SK-N-SH treated with all-trans-retinoic acid at 6 μM for 48 hours (cell line): Measurements from ENCODE around the gene ABCF3.

ENCODE experiments used
- ATAC-seq: fragments of 200-7000 bp; cut with Tn5 transposase; 3 replicates; pipeline ENCODE4 v1.9.1; 2020; ENCODE audit warnings: mild to moderate bottlenecking, moderate library complexity
- ARNTL ChIP-seq: fragments of 450-650 bp; formaldehyde crosslinking; IDR thresholded peaks from 2 replicates; pipeline ENCODE4 v1.5.0; 2020; ENCODE audit warnings: low read depth, mild to moderate bottlenecking, moderate library complexity, borderline replicate concordance
- BACH2 ChIP-seq: fragments of 250-450 bp; sonication (Bioruptor Pico); IDR thresholded peaks from 2 replicates; pipeline ENCODE4 v1.9.0; 2021; ENCODE audit warnings: mild to moderate bottlenecking, borderline replicate concordance
- CREB5 ChIP-seq: fragments of 250-450 bp; sonication (Bioruptor Pico); IDR thresholded peaks from 2 replicates; pipeline ENCODE4 v1.5.1; 2020; ENCODE audit warnings: low read depth, mild to moderate bottlenecking, moderate library complexity
- CSDC2 ChIP-seq: fragments of 250-450 bp; sonication (Bioruptor Pico); IDR thresholded peaks from 2 replicates; pipeline ENCODE4 v1.5.0; 2020; ENCODE audit warnings: mild to moderate bottlenecking, moderate library complexity
- ESRRG ChIP-seq: fragments of 250-450 bp; sonication (Bioruptor Pico); IDR thresholded peaks from 2 replicates; pipeline ENCODE4 v1.6.1; 2021; ENCODE audit warnings: mild to moderate bottlenecking
- GLIS3 ChIP-seq: fragments of 250-450 bp; sonication (Bioruptor Pico); IDR thresholded peaks from 2 replicates; pipeline ENCODE4 v1.5.0; 2020; ENCODE audit warnings: mild to moderate bottlenecking, moderate library complexity
- ISL1 ChIP-seq: fragments of 250-450 bp; sonication (Bioruptor Pico); IDR thresholded peaks from 2 replicates; pipeline ENCODE4 v2.1.2; 2022; ENCODE audit warnings: mild to moderate bottlenecking, moderate library complexity
- PATZ1 ChIP-seq: fragments of 250-450 bp; sonication (Bioruptor Pico); IDR thresholded peaks from 2 replicates; pipeline ENCODE4 v1.8.0; 2020; ENCODE audit warnings: mild to moderate bottlenecking, moderate library complexity, borderline replicate concordance
- POU6F1 ChIP-seq: fragments of 250-450 bp; sonication (Bioruptor Pico); IDR thresholded peaks from 2 replicates; pipeline ENCODE4 v1.8.0; 2021; ENCODE audit warnings: low read depth, mild to moderate bottlenecking, moderate library complexity, borderline replicate concordance
- PPARA ChIP-seq: fragments of 250-450 bp; sonication (Bioruptor Pico); IDR thresholded peaks from 2 replicates; pipeline ENCODE4 v1.5.0; 2020; ENCODE audit warnings: mild to moderate bottlenecking, borderline replicate concordance
- RARB ChIP-seq: fragments of 250-450 bp; sonication (Bioruptor Pico); IDR thresholded peaks from 2 replicates; pipeline ENCODE4 v1.8.0; 2021; ENCODE audit warnings: mild to moderate bottlenecking, moderate library complexity
- SNAI2 ChIP-seq: fragments of 250-450 bp; sonication (Bioruptor Pico); IDR thresholded peaks from 2 replicates; pipeline ENCODE4 v1.5.0; 2020; ENCODE audit warnings: mild to moderate bottlenecking, moderate library complexity
- TCF4 ChIP-seq: fragments of 250-450 bp; sonication (Bioruptor Pico); IDR thresholded peaks from 2 replicates; pipeline ENCODE4 v1.8.0; 2021; ENCODE audit warnings: mild to moderate bottlenecking, moderate library complexity, borderline replicate concordance
- TOX ChIP-seq: fragments of 250-450 bp; sonication (Bioruptor Pico); IDR thresholded peaks from 2 replicates; pipeline ENCODE4 v1.8.0; 2021; ENCODE audit warnings: mild to moderate bottlenecking, moderate library complexity, borderline replicate concordance
- ZC3H10 ChIP-seq: fragments of 250-450 bp; sonication (Bioruptor Pico); IDR thresholded peaks from 2 replicates; pipeline ENCODE4 v1.5.1; 2021; ENCODE audit warnings: mild to moderate bottlenecking, moderate library complexity
- ZFP3 ChIP-seq: fragments of 250-450 bp; sonication (Bioruptor Pico); IDR thresholded peaks from 2 replicates; pipeline ENCODE4 v1.5.0; 2020; ENCODE audit warnings: mild to moderate bottlenecking, moderate library complexity
- ZFP30 ChIP-seq: fragments of 450-650 bp; formaldehyde crosslinking; IDR thresholded peaks from 2 replicates; pipeline ENCODE4 v1.5.0; 2022; ENCODE audit warnings: mild to moderate bottlenecking, moderate library complexity
- ZNF565 ChIP-seq: fragments of 450-650 bp; formaldehyde crosslinking; conservative IDR thresholded peaks from 2 replicates; pipeline ENCODE4 v1.5.0; 2020; ENCODE audit warnings: low read depth, mild to moderate bottlenecking, moderate library complexity
- ZNF70 ChIP-seq: fragments of 450-650 bp; formaldehyde crosslinking; IDR thresholded peaks from 2 replicates; pipeline ENCODE4 v1.5.0; 2020; ENCODE audit warnings: mild to moderate bottlenecking, moderate library complexity
- ZNF8 ChIP-seq: fragments of 450-650 bp; formaldehyde crosslinking; IDR thresholded peaks from 2 replicates; pipeline ENCODE4 v1.5.0; 2020; ENCODE audit warnings: mild to moderate bottlenecking, moderate library complexity
- TF ChIP-seq, protein P1 (sequence below): fragments of 250-450 bp; sonication (Bioruptor Pico); IDR thresholded peaks from 2 replicates; pipeline ENCODE4 v1.5.0; 2020; ENCODE audit warnings: mild to moderate bottlenecking, moderate library complexity

The ABCF3 gene

DNA sequence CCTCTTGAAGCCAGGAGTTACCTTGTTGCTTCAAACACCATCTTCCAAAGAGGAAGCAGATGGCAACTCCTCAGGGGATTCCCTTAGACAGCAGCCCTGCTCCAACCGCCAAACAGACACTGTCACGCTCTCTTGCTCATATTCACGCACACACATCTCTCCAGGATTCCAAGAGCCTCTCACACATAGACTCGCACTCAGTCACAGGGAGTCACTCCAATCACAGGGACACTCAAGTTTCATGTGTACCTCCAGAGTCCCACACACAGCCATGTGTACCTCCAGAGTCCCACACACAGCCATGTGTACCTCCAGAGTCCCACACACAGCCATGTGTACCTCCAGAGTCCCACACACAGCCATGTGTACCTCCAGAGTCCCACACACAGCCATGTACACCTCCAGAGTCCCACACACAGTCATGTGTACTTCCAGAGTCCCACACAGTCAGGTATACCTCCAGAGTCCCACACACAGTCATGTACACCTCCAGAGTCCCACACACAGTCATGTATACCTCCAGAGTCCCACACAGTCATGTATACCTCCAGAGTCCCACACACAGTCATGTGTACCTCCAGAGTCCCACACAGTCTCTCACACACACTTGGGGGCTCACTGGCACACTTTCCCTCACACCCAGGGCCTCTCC is 49.5 kb downstream of the ABCF3 start:
- TF ChIP-seq RARB (CRISPR knock-in tag) = no peak
- TF ChIP-seq ZNF70 (CRISPR knock-in tag) = no peak
- no peak for TF ChIP-seq ISL1
- TF ChIP-seq, protein P1, sequence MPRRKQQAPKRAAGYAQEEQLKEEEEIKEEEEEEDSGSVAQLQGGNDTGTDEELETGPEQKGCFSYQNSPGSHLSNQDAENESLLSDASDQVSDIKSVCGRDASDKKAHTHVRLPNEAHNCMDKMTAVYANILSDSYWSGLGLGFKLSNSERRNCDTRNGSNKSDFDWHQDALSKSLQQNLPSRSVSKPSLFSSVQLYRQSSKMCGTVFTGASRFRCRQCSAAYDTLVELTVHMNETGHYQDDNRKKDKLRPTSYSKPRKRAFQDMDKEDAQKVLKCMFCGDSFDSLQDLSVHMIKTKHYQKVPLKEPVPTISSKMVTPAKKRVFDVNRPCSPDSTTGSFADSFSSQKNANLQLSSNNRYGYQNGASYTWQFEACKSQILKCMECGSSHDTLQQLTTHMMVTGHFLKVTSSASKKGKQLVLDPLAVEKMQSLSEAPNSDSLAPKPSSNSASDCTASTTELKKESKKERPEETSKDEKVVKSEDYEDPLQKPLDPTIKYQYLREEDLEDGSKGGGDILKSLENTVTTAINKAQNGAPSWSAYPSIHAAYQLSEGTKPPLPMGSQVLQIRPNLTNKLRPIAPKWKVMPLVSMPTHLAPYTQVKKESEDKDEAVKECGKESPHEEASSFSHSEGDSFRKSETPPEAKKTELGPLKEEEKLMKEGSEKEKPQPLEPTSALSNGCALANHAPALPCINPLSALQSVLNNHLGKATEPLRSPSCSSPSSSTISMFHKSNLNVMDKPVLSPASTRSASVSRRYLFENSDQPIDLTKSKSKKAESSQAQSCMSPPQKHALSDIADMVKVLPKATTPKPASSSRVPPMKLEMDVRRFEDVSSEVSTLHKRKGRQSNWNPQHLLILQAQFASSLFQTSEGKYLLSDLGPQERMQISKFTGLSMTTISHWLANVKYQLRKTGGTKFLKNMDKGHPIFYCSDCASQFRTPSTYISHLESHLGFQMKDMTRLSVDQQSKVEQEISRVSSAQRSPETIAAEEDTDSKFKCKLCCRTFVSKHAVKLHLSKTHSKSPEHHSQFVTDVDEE (CRISPR knock-in tag) = no peak
- ATAC-seq = no peak

- TF ChIP-seq ZFP30 (CRISPR knock-in tag) (no peak), GLIS3 (CRISPR knock-in tag) (no peak), ZNF70 (CRISPR knock-in tag) (no peak), ZFP3 (no peak), ESRRG (CRISPR knock-in tag) (no peak), TCF4 (CRISPR knock-in tag) (no peak), POU6F1 (CRISPR knock-in tag) (no peak), PATZ1 (CRISPR knock-in tag) (no peak), PPARA (no peak), CSDC2 (CRISPR knock-in tag) (no peak), ZC3H10 (no peak), ZNF8 (CRISPR knock-in tag) (no peak), ZNF565 (no peak), SNAI2 (CRISPR knock-in tag) (no peak), CREB5 (no peak), BACH2 (CRISPR knock-in tag) (no peak)
- TF ChIP-seq, protein P1 (CRISPR knock-in tag) = no peak
- ATAC-seq = no peak
Measured at GRCh38 chr3:184236033-184236410, 50.0 kb downstream of the ABCF3 start.

- ATAC-seq = no peak
- no peak for TF ChIP-seq ZNF70 (CRISPR knock-in tag)
- TF ChIP-seq ZFP30 (CRISPR knock-in tag) = no peak
- no peak for TF ChIP-seq ARNTL (CRISPR knock-in tag)
- no peak for TF ChIP-seq TOX (CRISPR knock-in tag)
- no peak for TF ChIP-seq CREB5
- TF ChIP-seq BACH2 (CRISPR knock-in tag) = no peak
- TF ChIP-seq PATZ1 (CRISPR knock-in tag) = no peak
- TF ChIP-seq, protein P1 (CRISPR knock-in tag) = no peak
- TF ChIP-seq PPARA = no peak
- no peak for TF ChIP-seq ZNF565
Measured at GRCh38 chr3:184236636-184237035, 50.6 kb downstream of the ABCF3 start.
